PC-9 (cell line): ENCODE results near the gene PPP2R3A. TPM values are rescaled to one million over a fixed set of nuclear protein-coding genes. Genes with fewer than 3 reads are reported as not detected.
"Not testable (repeated sequence)": the region's sequence is repeated elsewhere in the genome, so short reads cannot be mapped to it uniquely, and the experiment has no call there.

Experiments
- BruUV-seq: library from RNA; stranded (reverse); fragments of 400-500 nt; replicated peaks from 2 replicates; lab custom pipeline; 2021; lab: Mats Ljungman, UMichigan
- CTCF ChIA-PET: fragments of 300-600 bp; sonication (Branson Sonifier 250); formaldehyde crosslinking; loops from one replicate; lab custom pipeline; 2022; ENCODE audit warnings: antibody characterized with exemption; lab: Charles Lee
- POLR2A ChIA-PET: fragments of 300-600 bp; sonication (Branson Sonifier 250); formaldehyde crosslinking; loops from one replicate; lab custom pipeline; 2022; ENCODE audit warnings: antibody characterized with exemption; ENCODE audit not compliant: unreplicated experiment; lab: Charles Lee
- DNase-seq, 2 experiments: peaks; one replicate each; pipeline versions ENCODE4 v3.0.0 to v3.0.0-alpha.2; 2015 to 2022; ENCODE audit warnings: mixed read lengths in 1 of 2
- H2AFZ ChIP-seq: fragments of 200-600 bp; sonication (generic); 2 replicates; pipeline ENCODE4 v1.8.1; 2017; ENCODE audit warnings: antibody characterized with exemption
- H3F3A ChIP-seq: fragments of 200-600 bp; sonication (generic); 2 replicates; pipeline ENCODE4 v1.8.1; 2017; ENCODE audit warnings: antibody characterized with exemption, mild to moderate bottlenecking, low read depth; ENCODE audit not compliant: insufficient read depth
- H3K27ac ChIP-seq: fragments of 200-600 bp; sonication (generic); 2 replicates; pipeline ENCODE4 v1.6.1; 2016; ENCODE audit warnings: mixed run types
- H3K27me3 ChIP-seq: fragments of 200-600 bp; sonication (generic); 2 replicates; pipeline ENCODE4 v1.6.1; 2016; ENCODE audit warnings: low read depth, mixed run types; ENCODE audit not compliant: insufficient read depth
- H3K36me3 ChIP-seq: fragments of 200-600 bp; sonication (generic); 2 replicates; pipeline ENCODE4 v1.6.1; 2016; ENCODE audit warnings: low read depth, mixed run types
- H3K4me1 ChIP-seq: fragments of 200-600 bp; sonication (generic); replicated peaks from 2 replicates; pipeline ENCODE4 v1.6.1; 2016; ENCODE audit warnings: mixed run types; ENCODE audit not compliant: insufficient read depth
- H3K4me2 ChIP-seq: fragments of 200-600 bp; sonication (generic); 2 replicates; pipeline ENCODE4 v1.6.1; 2017; ENCODE audit warnings: mixed run types
- H3K4me3 ChIP-seq: fragments of 200-600 bp; sonication (generic); 2 replicates; pipeline ENCODE4 v1.6.1; 2016; ENCODE audit warnings: mixed run types
- H3K79me2 ChIP-seq: fragments of 200-600 bp; sonication (generic); 2 replicates; pipeline ENCODE4 v1.6.1; 2017; ENCODE audit warnings: low read depth, mixed run types
- H3K9me2 ChIP-seq: fragments of 200-600 bp; sonication (generic); 2 replicates; pipeline ENCODE4 v1.8.1; 2017; ENCODE audit warnings: mild to moderate bottlenecking; ENCODE audit not compliant: insufficient read depth
- H3K9me3 ChIP-seq: fragments of 200-600 bp; sonication (generic); 2 replicates; pipeline ENCODE4 v1.8.1; 2016; ENCODE audit warnings: low read depth; ENCODE audit not compliant: insufficient read depth
- H4K20me1 ChIP-seq: fragments of 200-600 bp; sonication (generic); 2 replicates; pipeline ENCODE4 v1.8.1; 2017; ENCODE audit not compliant: insufficient read depth
- EZH2 ChIP-seq: fragments of 200-600 bp; sonication (generic); IDR thresholded peaks from 2 replicates; pipeline ENCODE4 v1.8.0; 2017; ENCODE audit warnings: antibody characterized with exemption, low read depth
- intact Hi-C: fragments of 100-400 bp; cut with micrococcal nuclease; formaldehyde crosslinking; loops from one replicate; pipeline ENCODE4 v1.10.0; 2022; ENCODE audit not compliant: unreplicated experiment
- total RNA-seq: library from RNA; stranded (reverse); gene quantifications from 2 replicates; pipeline ENCODE4 v1.2.3, GENCODE V29; 2021
- TF ChIP-seq, protein P1 (sequence below): fragments of 200-600 bp; sonication (generic); conservative IDR thresholded peaks from 2 replicates; pipeline ENCODE4 v1.6.1; 2017; ENCODE audit warnings: mixed run types, antibody characterized with exemption, mild to moderate bottlenecking, moderate library complexity

The PPP2R3A gene
- total RNA-seq, 1 experiment from 2014 or later = 42.6 TPM

DNA sequence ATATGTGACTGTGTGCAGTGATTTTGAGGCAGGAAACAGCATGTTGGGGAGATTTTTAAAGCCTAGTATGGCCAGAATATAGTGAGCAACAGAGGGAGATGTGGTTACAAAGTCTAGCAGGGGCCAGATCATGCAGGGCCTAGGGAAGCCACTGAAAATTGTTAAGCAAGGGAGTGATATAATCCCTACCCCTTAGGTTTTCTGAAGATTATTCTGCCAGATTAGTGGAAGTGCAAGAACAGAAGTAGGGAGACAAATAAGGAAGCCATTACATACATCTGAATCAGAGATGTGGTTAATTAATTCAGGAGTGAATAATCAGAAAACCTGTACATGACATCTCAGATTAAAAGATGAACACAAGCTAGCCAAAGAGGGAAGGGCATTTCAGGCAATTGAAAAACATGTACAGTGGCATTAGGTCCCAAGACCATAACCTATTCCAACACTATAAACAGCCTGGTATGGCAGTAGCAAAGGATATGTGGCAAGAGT lies 175.8 kb downstream of the PPP2R3A start:
- ChIA-PET CTCF (interaction anchor here (1.3 kb wide), 1 partner anchor 8 kb away, joined by 3 read pairs; no protein-coding TSS in a partner anchor), POLR2A (no interaction called here)
- no peak for TF ChIP-seq EZH2
- TF ChIP-seq, protein P1, sequence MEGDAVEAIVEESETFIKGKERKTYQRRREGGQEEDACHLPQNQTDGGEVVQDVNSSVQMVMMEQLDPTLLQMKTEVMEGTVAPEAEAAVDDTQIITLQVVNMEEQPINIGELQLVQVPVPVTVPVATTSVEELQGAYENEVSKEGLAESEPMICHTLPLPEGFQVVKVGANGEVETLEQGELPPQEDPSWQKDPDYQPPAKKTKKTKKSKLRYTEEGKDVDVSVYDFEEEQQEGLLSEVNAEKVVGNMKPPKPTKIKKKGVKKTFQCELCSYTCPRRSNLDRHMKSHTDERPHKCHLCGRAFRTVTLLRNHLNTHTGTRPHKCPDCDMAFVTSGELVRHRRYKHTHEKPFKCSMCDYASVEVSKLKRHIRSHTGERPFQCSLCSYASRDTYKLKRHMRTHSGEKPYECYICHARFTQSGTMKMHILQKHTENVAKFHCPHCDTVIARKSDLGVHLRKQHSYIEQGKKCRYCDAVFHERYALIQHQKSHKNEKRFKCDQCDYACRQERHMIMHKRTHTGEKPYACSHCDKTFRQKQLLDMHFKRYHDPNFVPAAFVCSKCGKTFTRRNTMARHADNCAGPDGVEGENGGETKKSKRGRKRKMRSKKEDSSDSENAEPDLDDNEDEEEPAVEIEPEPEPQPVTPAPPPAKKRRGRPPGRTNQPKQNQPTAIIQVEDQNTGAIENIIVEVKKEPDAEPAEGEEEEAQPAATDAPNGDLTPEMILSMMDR = no peak
- Histone ChIP-seq H2AFZ (no peak overlapping the region), H3K4me1 (peaks cover 19% of the 10 kb centered on the region), H3K27me3 (no peaks in the 10 kb centered on the region), H3K4me3 (no peak overlapping the region), H3K9me2 (no peaks in the 10 kb centered on the region), H3K36me3 (peaks cover 8% of the 10 kb centered on the region; the same call in 1 of the 2 replicates), H4K20me1 (no peaks in the 10 kb centered on the region), H3F3A (peaks cover 20% of the 10 kb centered on the region), H3K27ac (no peak overlapping the region), H3K4me2 (no peak overlapping the region), H3K9me3 (no peaks in the 10 kb centered on the region), H3K79me2 (peaks cover 21% of the 10 kb centered on the region)
- no TSS peak for BruUV-seq
- intact Hi-C loops = no loop called here
- DNase-seq = no peak

GRCh38 chr3:136141891-136142290 lies 176.4 kb downstream of the PPP2R3A start:
- no peaks in the 10 kb centered on the region for H3K9me2 ChIP-seq
- TF ChIP-seq, protein P1 = no peak
- H3K27ac ChIP-seq = peak overlapping the region; percentile 29
- ChIA-PET POLR2A (no interaction called here), CTCF (interaction anchor here (1.3 kb wide), 1 partner anchor 8 kb away, joined by 3 read pairs; no protein-coding TSS in a partner anchor)
- H3K9me3 ChIP-seq = no peaks in the 10 kb centered on the region
- peaks cover 19% of the 10 kb centered on the region for H3K4me1 ChIP-seq
- peaks cover 20% of the 10 kb centered on the region for H3F3A ChIP-seq
- H3K4me2 ChIP-seq = 0 out of 2 replicates have a peak overlapping the region, but pooled peaks have one; percentile 10
- H2AFZ ChIP-seq = no peak overlapping the region
- peaks cover 8% of the 10 kb centered on the region; the same call in 1 of the 2 replicates for H3K36me3 ChIP-seq
- intact Hi-C loops = no loop called here
- no peaks in the 10 kb centered on the region for H3K27me3 ChIP-seq
- BruUV-seq = no TSS peak
- H3K4me3 ChIP-seq = no peak overlapping the region
- H4K20me1 ChIP-seq = no peaks in the 10 kb centered on the region
- peaks cover 24% of the 10 kb centered on the region for H3K79me2 ChIP-seq
- DNase-seq = no peak

- DNase-seq = peak; percentile 30 to 91
- Histone ChIP-seq H3K9me3 (no peaks in the 10 kb centered on the region), H3K4me3 (no peak overlapping the region), H4K20me1 (peaks cover 1% of the 10 kb centered on the region; the same call in 1 of the 2 replicates), H3K4me1 (peaks cover 19% of the 10 kb centered on the region), H3K9me2 (no peaks in the 10 kb centered on the region), H3K4me2 (0 out of 2 replicates have a peak overlapping the region, but pooled peaks have one; percentile 10), H3K27ac (peak overlapping the region; percentile 37), H3K27me3 (no peaks in the 10 kb centered on the region), H3F3A (peaks cover 20% of the 10 kb centered on the region), H3K36me3 (peaks cover 8% of the 10 kb centered on the region; the same call in 1 of the 2 replicates), H3K79me2 (peaks cover 31% of the 10 kb centered on the region), H2AFZ (no peak overlapping the region)
- intact Hi-C loops = no loop called here
- ChIA-PET POLR2A (no interaction called here), CTCF (interaction anchor here (0.6 to 1.3 kb wide), 2 partner anchors 9 to 891 kb away, joined by 3 read pairs; no protein-coding TSS in a partner anchor)
- TF ChIP-seq EZH2 = no peak
- TF ChIP-seq, protein P1 = no peak
- BruUV-seq = no TSS peak
These were observed 177.1 kb downstream of the PPP2R3A start for GRCh38 chr3:136142592-136142991.

- H2AFZ ChIP-seq, H3K27ac ChIP-seq, intact Hi-C loops, H3K9me2 ChIP-seq, H3K9me3 ChIP-seq, H3K4me3 ChIP-seq, H3K27me3 ChIP-seq, DNase-seq, H3K4me2 ChIP-seq, BruUV-seq: not testable (repeated sequence)
- ChIA-PET POLR2A (interaction anchor here (0.6 kb wide), 1 partner anchor 15 kb away, joined by 3 read pairs; no protein-coding TSS in a partner anchor), CTCF (interaction anchor here (1.1 kb wide), 1 partner anchor 51 kb away, joined by 3 read pairs; no protein-coding TSS in a partner anchor)
- Histone ChIP-seq H3F3A (peaks cover 20% of the 10 kb centered on the region), H4K20me1 (peaks cover 12% of the 10 kb centered on the region; the same call in 1 of the 2 replicates), H3K4me1 (peaks cover 19% of the 10 kb centered on the region), H3K36me3 (peaks cover 11% of the 10 kb centered on the region; the same call in 1 of the 2 replicates), H3K79me2 (peaks cover 46% of the 10 kb centered on the region)
These were observed 178.9 kb downstream of the PPP2R3A start for GRCh38 chr3:136144397-136144796.
